WTC11 (cell line): ENCODE results near the gene DCK. TPM values are rescaled to one million over a fixed set of nuclear protein-coding genes. Genes with fewer than 3 reads are reported as not detected.

Experiments used
- ATAC-seq: fragments of 200-7000 bp; cut with Tn5 transposase; 2 replicates; pipeline ENCODE4 v1.10.0; 2021; ENCODE audit warnings: mild to moderate bottlenecking, moderate library complexity
- CTCF ChIA-PET: fragments of 300-600 bp; sonication (Branson Sonifier 250); formaldehyde crosslinking; loops from one replicate; lab custom pipeline; 2021; ENCODE audit warnings: antibody characterized with exemption; lab: Charles Lee
- POLR2A ChIA-PET: fragments of 350-600 bp; sonication (Branson Sonifier 250); formaldehyde crosslinking; loops from one replicate; lab custom pipeline; 2021; ENCODE audit warnings: antibody characterized with exemption; lab: Charles Lee
- DNase-seq: peaks from one replicate; pipeline ENCODE4 v3.0.0; 2021; ENCODE audit warnings: low spot score
- H3K27ac Mint-ChIP-seq: 2 replicates; pipeline ENCODE4 v1.8.0; 2021; ENCODE audit warnings: mixed read lengths
- H3K27me3 Mint-ChIP-seq: 2 replicates; pipeline ENCODE4 v1.8.0; 2021; ENCODE audit warnings: low read depth, mild to moderate bottlenecking, moderate library complexity, mixed read lengths
- H3K36me3 Mint-ChIP-seq: 2 replicates; pipeline ENCODE4 v1.8.0; 2021; ENCODE audit warnings: mixed read lengths
- H3K4me1 Mint-ChIP-seq: 2 replicates; pipeline ENCODE4 v1.8.0; 2022; ENCODE audit warnings: mixed read lengths
- H3K4me3 Mint-ChIP-seq: 2 replicates; pipeline ENCODE4 v1.8.0; 2021; ENCODE audit warnings: mild to moderate bottlenecking, moderate library complexity, mixed read lengths
- H3K9me3 Mint-ChIP-seq: 2 replicates; pipeline ENCODE4 v1.8.0; 2021; ENCODE audit warnings: mixed read lengths
- ATF1 ChIP-seq: sonication (generic); formaldehyde crosslinking; IDR thresholded peaks from 2 replicates; pipeline ENCODE4 v1.8.1; 2023; ENCODE audit warnings: mild to moderate bottlenecking, moderate library complexity, missing genetic modification reagents
- ELF4 ChIP-seq: sonication (generic); formaldehyde crosslinking; IDR thresholded peaks from 2 replicates; pipeline ENCODE4 v1.8.1; 2022; ENCODE audit warnings: low read depth, mild to moderate bottlenecking, moderate library complexity, missing genetic modification reagents
- ESRRA ChIP-seq: sonication (generic); formaldehyde crosslinking; IDR thresholded peaks from 2 replicates; pipeline ENCODE4 v1.8.1; 2022; ENCODE audit warnings: mild to moderate bottlenecking, missing genetic modification reagents, borderline replicate concordance
- FOXJ3 ChIP-seq: sonication (generic); formaldehyde crosslinking; IDR thresholded peaks from 2 replicates; pipeline ENCODE4 v1.9.0; 2021; ENCODE audit warnings: missing genetic modification reagents, mild to moderate bottlenecking, borderline replicate concordance
- FOXP1 ChIP-seq: sonication (generic); formaldehyde crosslinking; IDR thresholded peaks from 2 replicates; pipeline ENCODE4 v1.8.0; 2022; ENCODE audit warnings: missing genetic modification reagents, mild to moderate bottlenecking, moderate library complexity, borderline replicate concordance
- HMGA2 ChIP-seq: fragments of 250-450 bp; sonication (Bioruptor Pico); IDR thresholded peaks from 2 replicates; pipeline ENCODE4 v1.4.0; 2021; ENCODE audit warnings: mild to moderate bottlenecking, moderate library complexity
- MXD4 ChIP-seq: fragments of 250-450 bp; sonication (Bioruptor Pico); IDR thresholded peaks from 2 replicates; pipeline ENCODE4 v1.8.0; 2021; ENCODE audit warnings: mild to moderate bottlenecking, moderate library complexity, borderline replicate concordance
- NR2C2 ChIP-seq: sonication (generic); formaldehyde crosslinking; IDR thresholded peaks from 2 replicates; pipeline ENCODE4 v1.8.0; 2022; ENCODE audit warnings: mild to moderate bottlenecking, missing genetic modification reagents
- OVOL2 ChIP-seq: fragments of 250-450 bp; sonication (Bioruptor Pico); IDR thresholded peaks from 2 replicates; pipeline ENCODE4 v1.9.0; 2021; ENCODE audit warnings: mild to moderate bottlenecking, borderline replicate concordance
- SOX15 ChIP-seq: fragments of 250-450 bp; sonication (Bioruptor Pico); IDR thresholded peaks from 2 replicates; pipeline ENCODE4 v1.9.0; 2021; ENCODE audit warnings: mild to moderate bottlenecking
- SP1 ChIP-seq: sonication (generic); formaldehyde crosslinking; conservative IDR thresholded peaks from 2 replicates; pipeline ENCODE4 v1.8.1; 2022; ENCODE audit warnings: missing genetic modification reagents
- TEAD1 ChIP-seq: sonication (generic); formaldehyde crosslinking; IDR thresholded peaks from 2 replicates; pipeline ENCODE4 v1.8.0; 2022; ENCODE audit warnings: mild to moderate bottlenecking, missing genetic modification reagents
- ZBTB43 ChIP-seq: sonication (generic); formaldehyde crosslinking; IDR thresholded peaks from 2 replicates; pipeline ENCODE4 v1.8.1; 2023; ENCODE audit warnings: mild to moderate bottlenecking, missing genetic modification reagents
- ZNF232 ChIP-seq: sonication (generic); formaldehyde crosslinking; IDR thresholded peaks from 2 replicates; pipeline ENCODE4 v1.8.0; 2022; ENCODE audit warnings: mild to moderate bottlenecking, missing genetic modification reagents
- ZNF396 ChIP-seq: fragments of 250-450 bp; sonication (Bioruptor Pico); IDR thresholded peaks from 2 replicates; pipeline ENCODE4 v1.8.0; 2021; ENCODE audit warnings: mild to moderate bottlenecking, moderate library complexity, borderline replicate concordance
- ZNF423 ChIP-seq: fragments of 250-450 bp; sonication (Bioruptor Pico); IDR thresholded peaks from 2 replicates; pipeline ENCODE4 v2.1.2; 2022; ENCODE audit warnings: mild to moderate bottlenecking, moderate library complexity
- ZNF512 ChIP-seq: sonication (generic); formaldehyde crosslinking; IDR thresholded peaks from 2 replicates; pipeline ENCODE4 v1.8.1; 2022; ENCODE audit warnings: missing genetic modification reagents, borderline replicate concordance
- total RNA-seq: library from RNA; stranded (reverse); gene quantifications from 3 replicates; pipeline ENCODE4 v1.2.3, GENCODE V29; 2021
- TF ChIP-seq, protein P1 (sequence below): sonication (generic); formaldehyde crosslinking; IDR thresholded peaks from 2 replicates; pipeline ENCODE4 v1.8.0; 2023; ENCODE audit warnings: missing genetic modification reagents, mild to moderate bottlenecking, borderline replicate concordance
- TF ChIP-seq, protein P2 (sequence below): sonication (generic); formaldehyde crosslinking; IDR thresholded peaks from 2 replicates; pipeline ENCODE4 v1.8.0; 2022; ENCODE audit warnings: mild to moderate bottlenecking, missing genetic modification reagents
- TF ChIP-seq, protein P3 (sequence below): sonication (generic); formaldehyde crosslinking; IDR thresholded peaks from 2 replicates; pipeline ENCODE4 v1.8.0; 2022; ENCODE audit warnings: mild to moderate bottlenecking, missing genetic modification reagents
- TF ChIP-seq, protein P4 (sequence below): sonication (generic); formaldehyde crosslinking; IDR thresholded peaks from 2 replicates; pipeline ENCODE4 v1.8.1; 2023; ENCODE audit warnings: mild to moderate bottlenecking, missing genetic modification reagents, moderate library complexity

Gene DCK
- total RNA-seq, 1 experiment from 2014 or later: 15.0 TPM

DNA sequence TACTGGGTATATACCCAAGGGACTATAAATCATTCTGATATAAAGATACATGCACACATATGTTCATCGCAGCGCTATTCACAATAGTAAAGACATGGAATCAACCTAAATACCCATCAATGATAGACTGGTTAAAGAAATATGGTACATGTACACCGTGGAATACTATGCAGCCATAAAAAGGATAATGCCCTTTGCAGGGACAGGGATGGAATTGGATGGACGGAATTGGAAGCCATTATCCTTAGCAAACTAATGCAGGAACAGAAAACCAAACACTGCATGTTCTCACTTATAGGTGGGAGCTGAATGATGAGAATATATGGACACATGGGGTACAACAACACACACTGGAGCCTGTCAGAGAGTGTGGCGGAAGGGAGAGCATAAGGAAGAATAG, 55.9 kb downstream of the DCK start:
- DNase-seq: no peak
- H3K4me3 Mint-ChIP-seq: no peak overlapping the region
- H3K4me1 Mint-ChIP-seq: no peaks in the 10 kb centered on the region
- H3K36me3 Mint-ChIP-seq: peaks cover 2% of the 10 kb centered on the region; the same call in 1 of the 2 replicates
- peaks cover 11% of the 10 kb centered on the region for H3K9me3 Mint-ChIP-seq
- TF ChIP-seq ZNF396 (CRISPR knock-in tag) (no peak), HMGA2 (CRISPR knock-in tag) (no peak), ELF4 (no peak), SP1 (CRISPR knock-in tag) (no peak), FOXJ3 (CRISPR knock-in tag) (no peak), NR2C2 (no peak), SOX15 (CRISPR knock-in tag) (no peak), ZNF512 (CRISPR knock-in tag) (no peak), TEAD1 (no peak), FOXP1 (CRISPR knock-in tag) (no peak), ATF1 (no peak), ZNF232 (CRISPR knock-in tag) (no peak), ESRRA (CRISPR knock-in tag) (no peak), MXD4 (CRISPR knock-in tag) (no peak)
- TF ChIP-seq, protein P1, sequence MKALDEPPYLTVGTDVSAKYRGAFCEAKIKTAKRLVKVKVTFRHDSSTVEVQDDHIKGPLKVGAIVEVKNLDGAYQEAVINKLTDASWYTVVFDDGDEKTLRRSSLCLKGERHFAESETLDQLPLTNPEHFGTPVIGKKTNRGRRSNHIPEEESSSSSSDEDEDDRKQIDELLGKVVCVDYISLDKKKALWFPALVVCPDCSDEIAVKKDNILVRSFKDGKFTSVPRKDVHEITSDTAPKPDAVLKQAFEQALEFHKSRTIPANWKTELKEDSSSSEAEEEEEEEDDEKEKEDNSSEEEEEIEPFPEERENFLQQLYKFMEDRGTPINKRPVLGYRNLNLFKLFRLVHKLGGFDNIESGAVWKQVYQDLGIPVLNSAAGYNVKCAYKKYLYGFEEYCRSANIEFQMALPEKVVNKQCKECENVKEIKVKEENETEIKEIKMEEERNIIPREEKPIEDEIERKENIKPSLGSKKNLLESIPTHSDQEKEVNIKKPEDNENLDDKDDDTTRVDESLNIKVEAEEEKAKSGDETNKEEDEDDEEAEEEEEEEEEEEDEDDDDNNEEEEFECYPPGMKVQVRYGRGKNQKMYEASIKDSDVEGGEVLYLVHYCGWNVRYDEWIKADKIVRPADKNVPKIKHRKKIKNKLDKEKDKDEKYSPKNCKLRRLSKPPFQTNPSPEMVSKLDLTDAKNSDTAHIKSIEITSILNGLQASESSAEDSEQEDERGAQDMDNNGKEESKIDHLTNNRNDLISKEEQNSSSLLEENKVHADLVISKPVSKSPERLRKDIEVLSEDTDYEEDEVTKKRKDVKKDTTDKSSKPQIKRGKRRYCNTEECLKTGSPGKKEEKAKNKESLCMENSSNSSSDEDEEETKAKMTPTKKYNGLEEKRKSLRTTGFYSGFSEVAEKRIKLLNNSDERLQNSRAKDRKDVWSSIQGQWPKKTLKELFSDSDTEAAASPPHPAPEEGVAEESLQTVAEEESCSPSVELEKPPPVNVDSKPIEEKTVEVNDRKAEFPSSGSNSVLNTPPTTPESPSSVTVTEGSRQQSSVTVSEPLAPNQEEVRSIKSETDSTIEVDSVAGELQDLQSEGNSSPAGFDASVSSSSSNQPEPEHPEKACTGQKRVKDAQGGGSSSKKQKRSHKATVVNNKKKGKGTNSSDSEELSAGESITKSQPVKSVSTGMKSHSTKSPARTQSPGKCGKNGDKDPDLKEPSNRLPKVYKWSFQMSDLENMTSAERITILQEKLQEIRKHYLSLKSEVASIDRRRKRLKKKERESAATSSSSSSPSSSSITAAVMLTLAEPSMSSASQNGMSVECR: no peak
- TF ChIP-seq, protein P2, sequence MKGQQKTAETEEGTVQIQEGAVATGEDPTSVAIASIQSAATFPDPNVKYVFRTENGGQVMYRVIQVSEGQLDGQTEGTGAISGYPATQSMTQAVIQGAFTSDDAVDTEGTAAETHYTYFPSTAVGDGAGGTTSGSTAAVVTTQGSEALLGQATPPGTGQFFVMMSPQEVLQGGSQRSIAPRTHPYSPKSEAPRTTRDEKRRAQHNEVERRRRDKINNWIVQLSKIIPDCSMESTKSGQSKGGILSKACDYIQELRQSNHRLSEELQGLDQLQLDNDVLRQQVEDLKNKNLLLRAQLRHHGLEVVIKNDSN: no peak
- TF ChIP-seq, protein P3, sequence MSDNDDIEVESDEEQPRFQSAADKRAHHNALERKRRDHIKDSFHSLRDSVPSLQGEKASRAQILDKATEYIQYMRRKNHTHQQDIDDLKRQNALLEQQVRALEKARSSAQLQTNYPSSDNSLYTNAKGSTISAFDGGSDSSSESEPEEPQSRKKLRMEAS: no peak
- TF ChIP-seq, protein P4, sequence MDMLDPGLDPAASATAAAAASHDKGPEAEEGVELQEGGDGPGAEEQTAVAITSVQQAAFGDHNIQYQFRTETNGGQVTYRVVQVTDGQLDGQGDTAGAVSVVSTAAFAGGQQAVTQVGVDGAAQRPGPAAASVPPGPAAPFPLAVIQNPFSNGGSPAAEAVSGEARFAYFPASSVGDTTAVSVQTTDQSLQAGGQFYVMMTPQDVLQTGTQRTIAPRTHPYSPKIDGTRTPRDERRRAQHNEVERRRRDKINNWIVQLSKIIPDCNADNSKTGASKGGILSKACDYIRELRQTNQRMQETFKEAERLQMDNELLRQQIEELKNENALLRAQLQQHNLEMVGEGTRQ (CRISPR knock-in tag): no peak
- POLR2A ChIA-PET: no interaction called here
- CTCF ChIA-PET: no interaction called here
- H3K27ac Mint-ChIP-seq: no peak overlapping the region
- no peaks in the 10 kb centered on the region for H3K27me3 Mint-ChIP-seq
- no peak for ATAC-seq

DNA sequence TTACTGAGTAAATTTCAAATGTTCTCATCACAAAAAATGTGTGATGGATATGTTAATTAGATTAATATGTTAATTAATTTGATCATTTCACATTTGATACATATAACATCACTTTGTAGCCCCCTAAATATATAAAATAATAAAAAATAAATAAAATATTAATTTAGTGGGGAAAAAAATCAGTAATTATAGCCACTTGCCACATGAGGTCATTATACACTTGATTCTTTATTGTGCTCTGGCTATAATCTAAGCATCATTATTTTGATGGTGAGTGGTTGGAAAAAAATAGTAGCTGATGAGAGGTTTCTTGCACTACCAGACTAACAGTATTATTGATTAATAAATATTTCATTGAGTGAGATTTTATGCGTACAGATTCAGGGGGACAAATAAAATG, 57.4 kb downstream of the DCK start:
- POLR2A ChIA-PET: no interaction called here
- no peak overlapping the region for H3K4me3 Mint-ChIP-seq
- TF ChIP-seq, protein P4 (CRISPR knock-in tag): no peak
- TF ChIP-seq ATF1 (no peak), HMGA2 (CRISPR knock-in tag) (peak; percentile 32; the same call in 1 of the 2 replicates), ZNF423 (CRISPR knock-in tag) (no peak), ZBTB43 (CRISPR knock-in tag) (no peak), OVOL2 (no peak)
- TF ChIP-seq, all 79 proteins: peak for 1
- Mint-ChIP-seq H3K36me3 (peaks cover 2% of the 10 kb centered on the region; the same call in 1 of the 2 replicates), H3K27ac (no peak overlapping the region), H3K9me3 (peaks cover 9% of the 10 kb centered on the region), H3K27me3 (no peaks in the 10 kb centered on the region), H3K4me1 (no peaks in the 10 kb centered on the region)
- CTCF ChIA-PET: interaction anchor here (0.6 kb wide), 1 partner anchor 41 kb away, joined by 3 read pairs; no protein-coding TSS in a partner anchor
- ATAC-seq (no peak), DNase-seq (no peak)
